ENCODE data around the gene BLTP3A.
"Not testable (repeated sequence)": the region's sequence is repeated elsewhere in the genome, so short reads cannot be mapped to it uniquely, and the experiment has no call there.

Gene BLTP3A

DNA sequence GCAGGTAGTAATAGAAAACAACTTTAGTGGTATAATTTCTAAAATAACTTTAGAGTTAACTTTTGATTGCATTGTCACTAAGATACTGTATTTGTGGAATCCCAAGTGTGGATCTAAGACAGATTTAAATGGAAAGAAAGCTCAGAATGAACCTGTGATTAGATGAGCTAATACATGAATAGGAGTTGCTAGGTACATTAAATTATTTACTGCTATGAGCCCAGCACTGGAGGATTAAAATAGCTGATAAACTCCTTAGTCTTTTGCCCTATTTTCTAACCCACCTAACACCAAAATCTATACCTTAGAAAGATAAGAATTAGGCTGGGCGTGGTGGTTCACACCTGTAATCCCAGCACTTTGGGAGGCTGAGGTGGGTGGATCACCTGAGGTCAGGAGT, 23.7 kb upstream of the BLTP3A start:
- Histone ChIP-seq H3K27me3 (ENCODE audit: control insufficient read depth, insufficient read depth, low read length) (no peaks in the 10 kb centered on the region), H3K79me2 (peaks cover under 1% of the 10 kb centered on the region), H2AFZ (no peak overlapping the region), H3K4me1 (no peaks in the 10 kb centered on the region), H3K4me2 (ENCODE audit: low read length) (no peak overlapping the region), H3K9me3 (ENCODE audit: control insufficient read depth, low read length) (no peaks in the 10 kb centered on the region), H3K36me3 (ENCODE audit: control insufficient read depth, insufficient read depth, low read length) (no peaks in the 10 kb centered on the region), H3K4me3 (ENCODE audit: low read depth, low read length) (no peak overlapping the region), H3K27ac (no peak overlapping the region), H3K9ac (no peak overlapping the region)
- TF ChIP-seq, protein P1, sequence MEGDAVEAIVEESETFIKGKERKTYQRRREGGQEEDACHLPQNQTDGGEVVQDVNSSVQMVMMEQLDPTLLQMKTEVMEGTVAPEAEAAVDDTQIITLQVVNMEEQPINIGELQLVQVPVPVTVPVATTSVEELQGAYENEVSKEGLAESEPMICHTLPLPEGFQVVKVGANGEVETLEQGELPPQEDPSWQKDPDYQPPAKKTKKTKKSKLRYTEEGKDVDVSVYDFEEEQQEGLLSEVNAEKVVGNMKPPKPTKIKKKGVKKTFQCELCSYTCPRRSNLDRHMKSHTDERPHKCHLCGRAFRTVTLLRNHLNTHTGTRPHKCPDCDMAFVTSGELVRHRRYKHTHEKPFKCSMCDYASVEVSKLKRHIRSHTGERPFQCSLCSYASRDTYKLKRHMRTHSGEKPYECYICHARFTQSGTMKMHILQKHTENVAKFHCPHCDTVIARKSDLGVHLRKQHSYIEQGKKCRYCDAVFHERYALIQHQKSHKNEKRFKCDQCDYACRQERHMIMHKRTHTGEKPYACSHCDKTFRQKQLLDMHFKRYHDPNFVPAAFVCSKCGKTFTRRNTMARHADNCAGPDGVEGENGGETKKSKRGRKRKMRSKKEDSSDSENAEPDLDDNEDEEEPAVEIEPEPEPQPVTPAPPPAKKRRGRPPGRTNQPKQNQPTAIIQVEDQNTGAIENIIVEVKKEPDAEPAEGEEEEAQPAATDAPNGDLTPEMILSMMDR (IDR thresholded peaks at IDR 0.05), result no peak

- Histone ChIP-seq H3K4me2 (ENCODE audit: low read length) (no peak overlapping the region), H3K4me1 (peaks cover 4% of the 10 kb centered on the region), H3K9me3 (ENCODE audit: control insufficient read depth, low read length) (no peaks in the 10 kb centered on the region), H3K36me3 (ENCODE audit: control insufficient read depth, insufficient read depth, low read length) (no peaks in the 10 kb centered on the region), H2AFZ (no peak overlapping the region), H3K4me3 (ENCODE audit: low read depth, low read length) (no peak overlapping the region), H3K27ac (no peak overlapping the region), H3K9ac (no peak overlapping the region), H3K79me2 (no peaks in the 10 kb centered on the region), H3K27me3 (ENCODE audit: control insufficient read depth, insufficient read depth, low read length) (no peaks in the 10 kb centered on the region)
- TF ChIP-seq, protein P1 (IDR thresholded peaks at IDR 0.05), result no peak
Observed at GRCh38 chr6:34771727-34772126, 20.2 kb upstream of the BLTP3A start.

- Histone ChIP-seq H2AFZ (no peak overlapping the region), H3K4me2 (ENCODE audit: low read length) (no peak overlapping the region), H3K9me3 (ENCODE audit: control insufficient read depth, low read length) (no peaks in the 10 kb centered on the region), H3K4me3 (ENCODE audit: low read depth, low read length) (no peak overlapping the region), H3K36me3 (ENCODE audit: control insufficient read depth, insufficient read depth, low read length) (no peaks in the 10 kb centered on the region), H3K4me1 (peaks cover 4% of the 10 kb centered on the region), H3K27ac (no peak overlapping the region), H3K9ac (no peak overlapping the region), H3K79me2 (no peaks in the 10 kb centered on the region), H3K27me3 (ENCODE audit: control insufficient read depth, insufficient read depth, low read length) (no peaks in the 10 kb centered on the region)
- TF ChIP-seq, protein P1 (IDR thresholded peaks at IDR 0.05), result no peak
Observed at GRCh38 chr6:34772940-34773339, 18.9 kb upstream of the BLTP3A start.

DNA sequence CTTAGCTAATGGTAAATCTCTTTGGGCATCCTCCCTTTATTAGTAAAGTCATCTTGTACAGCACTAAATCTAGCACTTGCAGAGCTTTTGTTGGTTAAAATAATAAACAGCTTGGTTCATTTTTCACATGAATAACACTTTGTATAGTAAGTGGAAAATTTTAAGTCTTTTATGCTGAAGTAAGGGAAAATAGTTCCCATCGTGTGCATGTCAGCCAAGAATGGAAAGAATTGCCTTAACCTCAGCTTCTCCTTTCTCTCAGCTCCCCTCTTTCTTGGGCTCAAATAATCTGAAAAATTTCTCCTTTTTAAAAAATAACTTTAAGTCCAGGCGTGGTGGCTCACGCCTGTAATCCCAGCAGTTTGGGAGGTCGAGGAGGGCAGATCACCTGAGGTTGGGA, 18.0 kb upstream of the BLTP3A start:
- no peak overlapping the region for H3K9ac ChIP-seq
- H3K27ac ChIP-seq, result no peak overlapping the region
- H3K4me1 ChIP-seq, result peaks cover 4% of the 10 kb centered on the region
- H3K36me3 ChIP-seq (ENCODE audit: control insufficient read depth, insufficient read depth, low read length), result no peaks in the 10 kb centered on the region
- H3K27me3 ChIP-seq (ENCODE audit: control insufficient read depth, insufficient read depth, low read length), result no peaks in the 10 kb centered on the region
- no peaks in the 10 kb centered on the region for H3K9me3 ChIP-seq (ENCODE audit: control insufficient read depth, low read length)
- H3K4me2 ChIP-seq (ENCODE audit: low read length), result no peak overlapping the region
- no peak overlapping the region for H3K4me3 ChIP-seq (ENCODE audit: low read depth, low read length)
- TF ChIP-seq, protein P1 (IDR thresholded peaks at IDR 0.05), result no peak
- no peaks in the 10 kb centered on the region for H3K79me2 ChIP-seq
- H2AFZ ChIP-seq, result no peak overlapping the region

DNA sequence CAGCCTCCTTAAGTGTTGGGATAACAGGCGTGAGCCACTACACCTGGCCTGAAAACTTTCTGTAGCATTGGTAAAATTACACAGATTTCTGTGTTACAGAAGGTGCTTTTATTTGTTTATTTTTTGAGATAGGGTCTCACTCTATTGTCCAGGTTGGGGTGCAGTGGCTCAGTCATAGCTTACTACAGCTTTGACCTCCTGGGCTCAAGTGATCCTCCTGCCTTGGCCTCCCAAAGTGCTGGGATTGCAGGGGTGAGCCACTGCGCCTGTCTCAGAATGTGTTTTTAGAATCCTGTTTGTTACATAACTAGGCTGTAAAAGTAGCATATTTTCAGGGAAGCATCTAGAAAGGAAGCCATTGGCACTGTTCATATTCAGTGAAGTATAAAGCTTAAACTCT, 16.9 kb upstream of the BLTP3A start:
- Histone ChIP-seq H3K4me1 (peaks cover 4% of the 10 kb centered on the region), H2AFZ (no peak overlapping the region), H3K27ac (no peak overlapping the region), H3K79me2 (no peaks in the 10 kb centered on the region), H3K4me2 (ENCODE audit: low read length) (no peak overlapping the region), H3K27me3 (ENCODE audit: control insufficient read depth, insufficient read depth, low read length) (no peaks in the 10 kb centered on the region), H3K9ac (no peak overlapping the region), H3K4me3 (ENCODE audit: low read depth, low read length) (no peak overlapping the region), H3K36me3 (ENCODE audit: control insufficient read depth, insufficient read depth, low read length) (no peaks in the 10 kb centered on the region), H3K9me3 (ENCODE audit: control insufficient read depth, low read length) (no peaks in the 10 kb centered on the region)
- TF ChIP-seq, protein P1 (IDR thresholded peaks at IDR 0.05), result no peak

DNA sequence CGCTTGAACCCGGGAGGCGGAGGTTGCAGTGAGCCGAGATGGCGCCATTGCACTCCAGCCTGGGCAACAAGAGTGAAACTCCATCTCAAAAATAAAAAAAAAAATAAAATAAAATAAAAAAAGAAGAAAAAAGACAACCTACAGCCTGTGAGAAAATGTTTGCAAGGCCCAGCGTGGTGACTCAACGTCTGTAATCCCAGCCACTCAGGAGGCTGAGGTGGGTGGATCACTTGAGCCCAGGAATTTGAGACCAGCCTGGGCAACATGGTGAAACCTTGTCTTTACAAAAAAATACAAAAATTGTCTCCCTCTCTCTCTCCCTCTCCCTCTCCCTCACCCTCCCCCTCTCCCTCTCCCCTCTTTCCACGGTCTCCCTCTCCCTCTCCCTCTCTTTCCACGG, 6.5 kb upstream of the BLTP3A start:
- H3K79me2 ChIP-seq; H3K4me2 ChIP-seq (ENCODE audit: low read length); H3K4me3 ChIP-seq (ENCODE audit: low read depth, low read length); H3K36me3 ChIP-seq (ENCODE audit: control insufficient read depth, insufficient read depth, low read length); H3K27me3 ChIP-seq (ENCODE audit: control insufficient read depth, insufficient read depth, low read length); H3K4me1 ChIP-seq; H2AFZ ChIP-seq; H3K9me3 ChIP-seq (ENCODE audit: control insufficient read depth, low read length); H3K9ac ChIP-seq; H3K27ac ChIP-seq: not testable (repeated sequence)

DNA sequence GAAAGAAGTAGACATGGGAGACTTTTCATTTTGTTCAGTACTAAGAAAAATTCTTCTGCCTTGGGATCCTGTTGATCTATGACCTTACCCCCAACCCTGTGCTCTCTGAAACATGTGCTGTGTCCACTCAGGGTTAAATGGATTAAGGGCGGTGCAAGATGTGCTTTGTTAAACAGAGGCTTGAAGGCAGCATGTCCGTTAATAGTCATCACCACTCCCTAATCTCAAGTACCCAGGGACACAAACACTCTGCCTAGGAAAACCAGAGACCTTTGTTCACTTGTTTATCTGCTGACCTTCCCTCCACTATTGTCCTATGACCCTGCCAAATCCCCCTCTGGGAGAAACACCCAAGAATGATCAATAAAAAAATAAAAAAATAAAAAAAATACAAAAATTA, 4.7 kb upstream of the BLTP3A start:
- H2AFZ ChIP-seq; H3K9ac ChIP-seq; H3K79me2 ChIP-seq; H3K4me2 ChIP-seq (ENCODE audit: low read length); H3K9me3 ChIP-seq (ENCODE audit: control insufficient read depth, low read length); H3K27ac ChIP-seq; H3K4me3 ChIP-seq (ENCODE audit: low read depth, low read length); H3K4me1 ChIP-seq; H3K36me3 ChIP-seq (ENCODE audit: control insufficient read depth, insufficient read depth, low read length); H3K27me3 ChIP-seq (ENCODE audit: control insufficient read depth, insufficient read depth, low read length): not testable (repeated sequence)

All from parathyroid adenoma (tissue), 2 donors.